ENCODE results near the gene TAP2. TPM values are rescaled to one million over a fixed set of nuclear protein-coding genes. Genes with fewer than 3 reads are reported as not detected.
"Not testable (repeated sequence)": the region's sequence is repeated elsewhere in the genome, so short reads cannot be mapped to it uniquely, and the experiment has no call there.

Gene TAP2
- polyA plus RNA-seq, 4 donors = 9.9 to 13.3 (median 10.6) TPM

- DNase-seq (ENCODE audit: low read depth in 4 of 4, low spot score in 3 of 4) = no peak
Observed at GRCh38 chr6:32837651-32838113, 857 bp downstream of the TAP2 start.

GRCh38 chr6:32836873-32837272 lies 1.7 kb downstream of the TAP2 start:
- DNase-seq (ENCODE audit: low read depth in 4 of 4, low spot score in 3 of 4) = no peak

- no peak for DNase-seq (ENCODE audit: low read depth in 4 of 4, low spot score in 3 of 4)
Observed at GRCh38 chr6:32835167-32835893, 3.2 kb downstream of the TAP2 start.

GRCh38 chr6:32833664-32834063 lies 4.9 kb downstream of the TAP2 start:
- no peak for DNase-seq (ENCODE audit: low read depth in 4 of 4, low spot score in 3 of 4)

GRCh38 chr6:32832535-32832934 lies 6.0 kb downstream of the TAP2 start:
- no peak for DNase-seq (ENCODE audit: low read depth in 4 of 4, low spot score in 3 of 4)

GRCh38 chr6:32830936-32831335 lies 7.6 kb downstream of the TAP2 start:
- no peak for DNase-seq (ENCODE audit: low read depth in 4 of 4, low spot score in 3 of 4)

- no peak for DNase-seq (ENCODE audit: low read depth in 4 of 4, low spot score in 3 of 4)
Observed at GRCh38 chr6:32830017-32830416, 8.5 kb downstream of the TAP2 start.

- no peak for DNase-seq (ENCODE audit: low read depth in 4 of 4, low spot score in 3 of 4)
Observed at GRCh38 chr6:32829495-32829894, 9.0 kb downstream of the TAP2 start.

GRCh38 chr6:32827025-32827424 lies 11.5 kb downstream of the TAP2 start:
- DNase-seq (ENCODE audit: low read depth in 4 of 4, low spot score in 3 of 4) = no peak

GRCh38 chr6:32825966-32826365 lies 12.6 kb downstream of the TAP2 start:
- no peak for DNase-seq (ENCODE audit: low read depth in 4 of 4, low spot score in 3 of 4)

GRCh38 chr6:32819729-32820128 lies 18.8 kb downstream of the TAP2 start:
- no peak for DNase-seq (ENCODE audit: low read depth in 4 of 4, low spot score in 3 of 4)

- DNase-seq (ENCODE audit: low read depth in 4 of 4, low spot score in 3 of 4) = no peak
Observed at GRCh38 chr6:32818867-32819266, 19.7 kb downstream of the TAP2 start.

- DNase-seq (ENCODE audit: low read depth in 4 of 4, low spot score in 3 of 4) = no peak
Observed at GRCh38 chr6:32816746-32817204, 21.8 kb downstream of the TAP2 start, which contains the start of gene HLA-DOB. HLA-DOB (minus strand) TSS chr6:32817002; CDS start chr6:32816951, 51 bp downstream.

GRCh38 chr6:32815996-32816395 lies 22.5 kb downstream of the TAP2 start:
- no peak for DNase-seq (ENCODE audit: low read depth in 4 of 4, low spot score in 3 of 4)

GRCh38 chr6:32815115-32815514 lies 23.4 kb downstream of the TAP2 start:
- no peak for DNase-seq (ENCODE audit: low read depth in 4 of 4, low spot score in 3 of 4)

GRCh38 chr6:32814145-32814544 lies 24.4 kb downstream of the TAP2 start:
- no peak for DNase-seq (ENCODE audit: low read depth in 4 of 4, low spot score in 3 of 4)

- no peak for DNase-seq (ENCODE audit: low read depth in 4 of 4, low spot score in 3 of 4)
Observed at GRCh38 chr6:32809171-32809570, 29.4 kb downstream of the TAP2 start.

GRCh38 chr6:32807020-32807580 lies 31.4 kb downstream of the TAP2 start:
- DNase-seq (ENCODE audit: low read depth in 4 of 4, low spot score in 3 of 4) = no peak

- not testable (repeated sequence) for DNase-seq (ENCODE audit: low read depth in 4 of 4, low spot score in 3 of 4)
Observed at GRCh38 chr6:32805404-32805803, 33.1 kb downstream of the TAP2 start.

- no peak for DNase-seq (ENCODE audit: low read depth in 4 of 4, low spot score in 3 of 4)
Observed at GRCh38 chr6:32803416-32803815, 35.1 kb downstream of the TAP2 start.

- no peak for DNase-seq (ENCODE audit: low read depth in 4 of 4, low spot score in 3 of 4)
Observed at GRCh38 chr6:32799740-32800139, 38.8 kb downstream of the TAP2 start.

GRCh38 chr6:32799168-32799567 lies 39.4 kb downstream of the TAP2 start:
- no peak for DNase-seq (ENCODE audit: low read depth in 4 of 4, low spot score in 3 of 4)
